WI38 (cell line): ENCODE measurements around the gene CFTR.

Experiments
- H3K4me3 ChIP-seq: 2 replicates; pipeline ENCODE4 v1.5.1; 2011; ENCODE audit warnings: low read depth, mild to moderate bottlenecking, control low read depth, low read length
- CTCF ChIP-seq: IDR thresholded peaks from 2 replicates; pipeline ENCODE4 v1.5.1; 2012; ENCODE audit warnings: low read depth, mild to moderate bottlenecking, control low read depth, low read length

Gene CFTR

GRCh38 chr7:117581424-117581823 is 101.6 kb downstream of the CFTR start:
- no peak overlapping the region for H3K4me3 ChIP-seq
- TF ChIP-seq CTCF, result no peak

GRCh38 chr7:117582219-117582704 is 102.4 kb downstream of the CFTR start:
- no peak for TF ChIP-seq CTCF
- no peak overlapping the region for H3K4me3 ChIP-seq

- H3K4me3 ChIP-seq, result no peak overlapping the region
- no peak for TF ChIP-seq CTCF
These were observed 108.1 kb downstream of the CFTR start for GRCh38 chr7:117587931-117588330.

GRCh38 chr7:117588352-117588794 is 108.5 kb downstream of the CFTR start:
- H3K4me3 ChIP-seq, result no peak overlapping the region

GRCh38 chr7:117590191-117590590 is 110.4 kb downstream of the CFTR start:
- TF ChIP-seq CTCF, result no peak

More at GRCh38 chr7:117588352-117588794, 108.5 kb downstream of the CFTR start:
- no peak for TF ChIP-seq CTCF

GRCh38 chr7:117592011-117592635 is 112.3 kb downstream of the CFTR start:
- TF ChIP-seq CTCF, result no peak
- no peak overlapping the region for H3K4me3 ChIP-seq

More at GRCh38 chr7:117590191-117590590, 110.4 kb downstream of the CFTR start:
- H3K4me3 ChIP-seq, result no peak overlapping the region

GRCh38 chr7:117596134-117596533 is 116.3 kb downstream of the CFTR start:
- H3K4me3 ChIP-seq, result no peak overlapping the region
- TF ChIP-seq CTCF, result no peak
